Measurements from ENCODE around the gene CR2. TPM values are rescaled to one million over a fixed set of nuclear protein-coding genes. Genes with fewer than 3 reads are reported as not detected.

The CR2 gene
- total RNA-seq, 1 donor = 0.54 TPM

DNA sequence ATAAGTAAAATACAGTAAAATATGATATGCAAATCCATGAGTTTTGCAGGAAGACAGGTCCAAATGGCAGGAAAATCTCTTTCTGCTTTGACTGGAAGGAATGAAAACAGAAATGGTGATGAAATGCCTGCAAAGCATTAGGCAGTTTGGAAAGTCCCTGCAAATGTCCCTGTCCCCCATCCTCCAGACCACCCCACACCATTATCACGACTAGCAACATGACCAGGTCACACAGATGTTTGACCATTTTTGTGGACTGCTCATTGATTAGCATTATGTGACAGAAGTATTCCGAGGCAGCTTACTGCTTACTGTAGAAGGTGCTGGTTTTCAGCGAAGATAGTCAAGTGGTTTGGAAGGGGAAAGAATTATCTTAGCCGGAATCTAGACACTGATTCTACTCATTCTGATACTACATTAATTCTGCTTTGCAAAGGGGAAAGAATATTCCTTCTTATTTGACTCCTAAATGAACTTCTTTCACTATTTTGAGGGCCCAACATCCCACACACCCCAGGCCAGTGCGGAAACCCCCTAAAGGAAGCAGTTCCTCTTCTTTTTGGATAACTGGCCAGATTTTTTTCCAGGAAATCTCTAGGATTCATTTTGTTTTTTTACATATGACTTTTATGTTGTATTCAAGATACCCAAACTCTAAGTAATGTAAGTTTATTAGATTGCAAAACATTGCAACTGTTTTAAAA, 9.5 kb upstream of the CR2 start:
- DNase-seq (ENCODE audit: low read depth in 2 of 3, low spot score in 2 of 3) = no peak

DNA sequence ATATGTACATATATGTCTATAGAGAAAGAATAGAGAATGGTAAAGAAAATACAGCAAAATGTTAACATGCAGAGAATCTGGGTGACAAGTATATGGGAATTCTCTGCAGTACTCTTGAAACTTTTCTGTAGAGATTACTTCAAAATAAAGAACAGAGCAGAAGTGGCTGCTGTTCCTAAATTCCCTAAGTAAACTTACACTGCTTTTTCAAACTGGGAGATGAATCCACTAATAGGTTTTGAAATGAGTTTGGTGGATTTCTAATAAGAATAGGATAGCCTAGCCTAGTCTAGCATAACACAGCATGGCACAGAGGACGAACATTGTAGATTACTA, 450 bp upstream of the CR2 start:
- no peak for DNase-seq (ENCODE audit: low read depth in 2 of 3, low spot score in 2 of 3)

DNA sequence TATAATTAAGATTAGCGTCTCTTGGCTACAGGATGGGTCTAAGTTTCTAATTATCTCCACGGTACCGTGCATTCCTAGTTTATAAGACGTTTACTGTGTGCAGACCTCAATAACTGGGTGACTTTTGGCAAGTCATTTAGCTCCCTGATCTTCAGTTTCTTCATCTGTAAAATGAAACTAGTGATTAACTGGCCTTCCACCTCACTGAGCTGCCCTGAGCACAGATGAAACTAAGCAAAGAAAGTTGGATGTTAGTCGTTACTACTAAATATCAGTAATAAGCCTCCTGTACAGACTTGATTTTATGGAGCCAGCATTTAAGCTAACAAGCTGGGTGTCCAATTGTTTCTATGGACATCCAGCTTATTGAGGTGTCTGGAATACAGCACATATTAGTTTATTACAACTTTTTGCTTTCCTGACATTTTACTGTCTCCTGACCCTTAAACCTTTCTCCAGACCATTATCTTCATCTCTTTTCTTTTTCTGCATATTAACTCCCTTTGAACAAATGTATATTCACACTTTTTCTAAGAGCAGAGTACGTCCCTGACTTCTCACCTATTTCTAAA, 1.1 kb downstream of the CR2 start:
- no peak for DNase-seq (ENCODE audit: low read depth in 2 of 3, low spot score in 2 of 3)

DNA sequence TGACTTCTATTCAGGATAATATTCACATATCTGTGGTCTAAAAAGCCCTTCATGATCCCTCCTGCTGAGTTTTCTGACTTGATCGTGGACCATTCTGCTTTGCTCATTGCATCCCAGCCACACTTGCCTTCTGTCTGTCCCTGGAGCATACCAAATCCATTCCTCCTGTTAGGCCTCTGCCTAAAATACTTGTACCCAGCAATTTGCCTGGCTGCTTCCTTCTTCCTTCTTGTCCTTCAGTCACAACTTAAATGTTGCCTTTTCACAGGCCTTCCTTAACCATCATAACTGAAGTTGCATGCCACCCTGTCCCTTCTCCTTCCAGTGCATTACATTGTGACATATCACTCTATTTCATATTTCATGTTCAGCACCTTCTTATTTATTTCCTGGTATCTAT, 4.3 kb downstream of the CR2 start:
- no peak for DNase-seq (ENCODE audit: low read depth in 2 of 3, low spot score in 2 of 3)

DNA sequence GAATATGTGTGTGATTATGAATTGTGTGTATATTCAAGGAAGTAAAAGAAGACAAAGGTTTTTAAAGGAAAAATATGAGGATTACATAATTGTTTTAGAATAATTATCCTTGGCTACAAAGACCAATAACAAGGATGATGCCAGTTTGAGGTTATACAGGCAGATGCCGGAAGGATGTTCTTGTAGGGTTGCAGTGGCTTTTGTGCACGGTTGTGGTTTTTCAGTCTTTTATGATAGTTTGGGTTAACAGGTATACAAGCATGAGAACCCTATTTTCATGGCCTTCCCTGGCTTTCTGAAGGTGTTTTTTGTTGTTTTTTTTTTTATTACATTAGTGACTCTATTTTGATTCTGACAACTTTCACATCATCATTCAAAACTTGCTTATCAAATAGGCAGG, 4.9 kb downstream of the CR2 start:
- no peak for DNase-seq (ENCODE audit: low read depth in 2 of 3, low spot score in 2 of 3)

DNA sequence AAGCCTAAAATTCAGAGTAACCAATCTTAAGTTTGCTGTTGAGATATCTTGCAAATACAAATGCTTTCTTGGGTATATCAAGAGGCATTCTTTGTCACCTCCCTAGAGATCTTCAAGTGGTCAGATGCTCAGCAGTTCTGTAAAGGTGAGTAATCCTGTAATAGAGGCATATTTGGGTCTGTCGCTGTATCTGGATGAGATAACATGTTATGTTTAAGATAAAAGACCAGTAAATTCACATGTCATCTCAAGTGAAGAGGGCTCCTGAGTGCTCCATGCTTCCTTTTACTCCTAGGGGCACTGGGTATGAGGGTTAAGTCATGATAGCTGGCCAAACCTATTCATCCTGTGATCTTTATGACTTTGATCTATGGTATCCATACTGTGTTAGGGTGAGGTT, 7.5 kb downstream of the CR2 start:
- DNase-seq (ENCODE audit: low read depth in 2 of 3, low spot score in 2 of 3) = no peak

DNA sequence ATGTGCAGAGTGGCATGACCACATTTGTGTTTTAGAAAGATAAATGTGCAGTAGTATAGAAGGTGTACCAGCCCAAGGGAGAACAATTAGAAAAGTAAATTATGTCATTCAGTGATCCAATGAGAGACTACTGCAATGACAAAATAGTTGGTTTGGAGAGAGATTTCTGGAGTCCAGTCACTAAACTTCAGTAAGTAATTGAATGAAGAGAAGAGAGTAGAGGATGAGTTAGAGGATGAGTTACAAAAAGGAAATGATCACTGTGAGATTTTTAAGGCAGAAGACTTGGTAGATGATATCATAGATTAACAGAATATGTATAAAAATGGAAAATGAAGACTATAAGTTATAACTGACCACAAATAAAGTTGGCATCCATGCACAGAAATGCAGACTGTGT, 8.4 kb downstream of the CR2 start:
- no peak for DNase-seq (ENCODE audit: low read depth in 2 of 3, low spot score in 2 of 3)

DNA sequence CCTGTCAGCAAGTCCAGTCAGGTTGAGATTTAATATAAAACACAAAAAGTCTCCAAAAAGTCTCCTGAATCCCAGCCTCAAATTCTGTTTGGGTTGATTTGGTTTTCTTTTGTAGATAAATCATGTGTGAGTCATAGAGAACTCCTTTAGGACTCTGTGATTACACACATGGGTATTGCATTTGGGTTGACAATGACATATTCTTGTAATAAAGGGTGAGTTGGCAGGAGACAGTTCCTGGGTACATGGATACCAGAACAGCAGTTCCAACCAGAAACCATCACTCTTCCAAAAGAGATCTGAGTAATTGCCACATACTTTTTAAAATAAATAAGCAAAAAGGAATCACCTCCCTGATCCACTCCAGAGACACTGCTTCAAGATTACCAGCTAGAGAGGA, 8.9 kb downstream of the CR2 start:
- DNase-seq (ENCODE audit: low read depth in 2 of 3, low spot score in 2 of 3) = no peak

DNA sequence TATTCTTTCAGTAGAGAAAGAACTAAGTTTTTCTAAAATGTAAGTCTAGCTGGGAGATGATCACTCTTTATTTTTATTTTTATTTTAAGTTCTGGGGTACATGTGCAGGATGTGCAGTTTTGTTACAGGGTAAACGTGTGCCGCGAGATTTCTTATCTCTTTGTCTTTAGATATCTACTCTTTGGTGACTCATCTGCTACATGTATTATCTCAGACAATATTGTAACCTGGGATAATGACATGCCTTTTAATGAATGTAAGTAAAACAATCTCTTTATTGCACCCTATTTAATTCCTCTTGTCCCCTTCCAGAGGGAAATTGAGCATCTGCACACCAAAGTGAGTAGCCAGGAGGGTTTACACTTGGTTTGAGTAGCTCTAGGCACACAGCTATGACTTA, 9.4 kb downstream of the CR2 start:
- no peak for DNase-seq (ENCODE audit: low read depth in 2 of 3, low spot score in 2 of 3)

DNA sequence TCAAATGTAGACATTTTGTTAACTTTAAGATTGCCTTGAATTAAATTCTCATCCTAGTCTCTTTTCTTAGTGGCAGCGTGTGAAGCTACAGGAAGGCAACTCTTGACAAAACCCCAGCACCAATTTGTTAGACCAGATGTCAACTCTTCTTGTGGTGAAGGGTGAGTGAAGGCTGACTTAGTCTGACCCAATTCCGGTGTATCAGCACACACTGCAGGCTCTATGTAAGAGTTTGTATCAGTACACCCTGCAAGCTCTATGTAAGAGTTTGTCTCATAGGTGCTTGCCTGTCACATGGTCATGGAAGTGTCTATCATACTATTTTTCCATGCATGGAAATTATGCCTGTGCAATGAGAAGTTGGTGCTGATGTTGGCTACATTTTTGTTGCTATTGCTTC, 16.8 kb downstream of the CR2 start:
- no peak for DNase-seq (ENCODE audit: low read depth in 2 of 3, low spot score in 2 of 3)

DNA sequence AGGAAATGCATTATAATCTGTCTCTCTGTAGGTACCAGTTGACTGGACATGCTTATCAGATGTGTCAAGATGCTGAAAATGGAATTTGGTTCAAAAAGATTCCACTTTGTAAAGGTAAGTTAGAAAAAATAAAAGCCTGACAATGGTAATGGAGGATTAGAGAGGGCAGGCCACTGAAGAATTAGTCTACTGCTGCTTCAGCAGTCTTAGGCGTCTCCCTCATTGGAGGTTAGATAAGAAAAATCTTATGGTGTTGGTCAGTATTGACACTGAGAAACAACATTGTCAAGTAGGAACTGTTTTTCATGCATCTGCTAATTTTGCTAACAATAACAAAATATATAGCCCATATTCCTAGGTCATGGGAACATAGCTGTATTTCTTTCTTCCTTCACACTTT, 20.1 kb downstream of the CR2 start:
- DNase-seq (ENCODE audit: low read depth in 2 of 3, low spot score in 2 of 3) = no peak

DNA sequence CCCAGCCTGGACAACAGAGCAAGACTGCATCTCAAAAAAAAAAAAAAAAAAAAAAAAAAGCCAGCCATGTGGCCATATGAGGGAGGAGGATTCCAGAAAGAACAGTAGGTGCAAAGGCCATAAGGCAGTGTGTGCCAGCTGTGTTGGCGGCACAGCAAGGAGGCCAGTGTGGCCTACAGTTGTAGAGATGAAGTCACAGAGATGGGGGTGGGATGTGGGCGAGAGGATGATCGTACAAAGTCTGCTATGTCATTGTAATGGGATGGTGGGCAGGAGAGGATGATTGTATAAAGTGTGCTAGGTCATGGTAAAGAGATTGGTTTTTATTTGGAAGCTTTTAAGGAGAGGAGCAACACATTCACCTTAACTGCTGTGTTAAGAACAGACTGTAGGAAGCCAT, 32.1 kb downstream of the CR2 start:
- no peak for DNase-seq (ENCODE audit: low read depth in 2 of 3, low spot score in 2 of 3)

DNA sequence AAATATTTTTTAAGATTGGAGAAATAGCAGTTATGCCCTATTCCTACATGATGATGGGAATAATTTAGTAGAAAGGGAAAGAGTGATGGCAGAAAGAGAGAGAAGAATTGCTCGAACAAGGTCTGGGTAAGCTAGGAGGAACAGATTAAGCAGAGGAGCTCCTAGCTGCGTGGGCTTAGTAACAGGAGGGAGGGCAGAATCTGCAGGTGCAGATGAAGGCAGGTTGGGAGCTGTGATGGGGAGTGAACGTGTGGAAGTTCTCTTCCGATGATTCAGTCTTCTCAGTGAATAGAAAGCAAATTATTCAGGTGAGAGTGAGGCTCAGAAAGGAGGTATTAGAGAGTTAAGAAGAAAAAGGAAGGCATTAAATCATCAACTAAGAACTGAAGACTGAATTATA, 33.5 kb downstream of the CR2 start:
- DNase-seq (ENCODE audit: low read depth in 2 of 3, low spot score in 2 of 3) = no peak

DNA sequence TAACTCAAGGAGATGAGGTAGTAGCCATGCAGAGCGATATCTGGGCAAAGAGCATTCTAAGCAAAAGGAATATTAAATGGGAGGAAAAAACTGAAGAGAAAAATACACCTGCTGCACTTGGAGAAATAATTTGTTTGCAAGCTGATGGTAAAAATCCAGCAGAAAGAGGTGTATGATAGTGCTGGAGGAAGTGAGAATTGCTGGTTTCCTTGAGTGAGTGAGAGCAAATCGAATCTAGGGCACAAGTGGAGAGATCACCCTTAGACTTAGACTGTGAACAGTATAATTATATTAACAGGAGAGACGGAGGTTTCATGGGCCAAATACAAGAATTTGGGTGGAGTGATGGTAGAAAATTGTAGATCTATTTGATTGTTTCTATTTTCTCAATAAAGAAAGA, 39.1 kb downstream of the CR2 start:
- no peak for DNase-seq (ENCODE audit: low read depth in 2 of 3, low spot score in 2 of 3)

DNA sequence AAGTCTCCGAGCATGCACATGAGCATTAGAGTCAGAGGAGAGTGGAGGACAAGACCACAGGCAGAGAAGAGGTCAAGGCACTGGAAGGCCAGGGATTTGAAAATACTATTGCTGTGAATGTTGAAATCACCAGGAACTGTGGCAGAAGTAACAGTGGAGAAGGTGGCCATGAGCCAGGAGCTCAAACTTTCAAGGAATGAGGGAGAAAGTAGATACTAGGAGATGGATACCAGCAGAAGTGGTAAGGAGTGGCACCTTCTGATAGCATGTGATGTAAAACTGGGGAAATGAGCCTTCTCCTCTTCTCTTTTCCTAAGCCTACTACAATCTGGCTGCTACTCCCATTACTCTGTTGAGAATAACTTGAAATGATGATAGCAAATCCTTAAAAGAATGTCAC, 40.0 kb downstream of the CR2 start:
- DNase-seq (ENCODE audit: low read depth in 2 of 3, low spot score in 2 of 3) = no peak

DNA sequence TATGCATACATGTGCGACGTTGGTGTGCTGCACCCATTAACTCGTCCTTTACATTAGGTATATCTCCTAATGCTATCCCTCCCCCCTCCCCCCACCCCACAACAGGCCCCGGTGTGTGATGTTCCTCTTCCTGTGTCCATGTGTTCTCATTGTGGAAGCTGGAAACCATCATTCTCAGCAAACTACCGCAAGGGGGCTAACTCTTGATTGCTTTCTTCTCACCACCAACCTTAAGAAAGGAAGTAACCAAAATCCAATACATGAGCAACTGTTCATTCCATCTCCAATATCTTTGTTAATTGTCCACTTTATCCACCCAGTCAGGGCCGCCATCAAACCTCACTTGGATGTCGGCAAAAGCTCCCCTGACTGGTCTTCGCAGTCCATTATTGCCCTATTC, 41.2 kb downstream of the CR2 start:
- peak in 2 of 3 donors; percentile 17 to 46 for DNase-seq (ENCODE audit: low read depth in 2 of 3, low spot score in 2 of 3)

DNA sequence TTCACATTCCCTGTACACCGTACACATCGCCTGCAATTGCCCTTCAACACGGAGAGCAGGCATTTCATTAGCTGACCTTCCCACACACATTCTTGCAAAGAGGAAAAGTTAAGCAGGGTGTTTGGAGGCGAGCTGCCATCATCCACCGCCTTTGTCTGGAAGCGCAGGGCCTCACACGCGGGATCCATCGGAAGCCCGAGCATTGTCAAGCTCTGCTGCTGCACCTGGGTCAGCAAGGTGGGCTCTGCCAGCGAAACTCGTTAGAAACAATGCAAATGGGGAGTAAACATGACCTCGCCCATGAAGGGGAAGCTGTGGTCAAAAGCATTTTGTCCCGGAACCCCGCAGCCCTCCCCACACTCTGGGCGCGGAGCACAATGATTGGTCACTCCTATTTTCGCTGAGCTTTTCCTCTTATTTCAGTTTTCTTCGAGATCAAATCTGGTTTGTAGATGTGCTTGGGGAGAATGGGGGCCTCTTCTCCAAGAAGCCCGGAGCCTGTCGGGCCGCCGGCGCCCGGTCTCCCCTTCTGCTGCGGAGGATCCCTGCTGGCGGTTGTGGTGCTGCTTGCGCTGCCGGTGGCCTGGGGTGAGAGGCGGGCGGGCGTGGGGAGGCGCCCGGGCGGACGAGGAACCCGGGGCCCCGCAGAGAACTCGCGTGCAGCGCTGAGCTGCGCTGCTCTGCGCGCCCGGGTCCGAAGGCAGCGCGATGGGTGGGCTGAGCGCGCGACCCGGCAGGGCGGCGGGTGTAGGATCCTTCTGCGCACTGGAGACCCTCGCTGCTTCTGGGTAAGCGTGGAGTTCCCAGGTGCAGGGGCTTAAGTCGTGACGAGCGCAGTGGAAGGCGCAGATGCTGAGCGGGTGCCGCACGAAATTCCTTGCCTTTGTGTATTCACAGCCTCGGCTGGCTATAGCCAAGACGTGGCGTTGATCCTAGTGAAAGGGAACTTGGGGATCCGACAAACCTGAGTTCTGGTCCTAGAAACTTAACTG, 42.0 kb downstream of the CR2 start, which contains the start of gene CR1:
CR1 (plus strand) TSS at position 357 of the 992 bp plus-strand sequence; CDS start at position 468, 111 bp downstream.
- peak in 2 of 3 donors; percentile 46 to 62 for DNase-seq (ENCODE audit: low read depth in 2 of 3, low spot score in 2 of 3)

DNA sequence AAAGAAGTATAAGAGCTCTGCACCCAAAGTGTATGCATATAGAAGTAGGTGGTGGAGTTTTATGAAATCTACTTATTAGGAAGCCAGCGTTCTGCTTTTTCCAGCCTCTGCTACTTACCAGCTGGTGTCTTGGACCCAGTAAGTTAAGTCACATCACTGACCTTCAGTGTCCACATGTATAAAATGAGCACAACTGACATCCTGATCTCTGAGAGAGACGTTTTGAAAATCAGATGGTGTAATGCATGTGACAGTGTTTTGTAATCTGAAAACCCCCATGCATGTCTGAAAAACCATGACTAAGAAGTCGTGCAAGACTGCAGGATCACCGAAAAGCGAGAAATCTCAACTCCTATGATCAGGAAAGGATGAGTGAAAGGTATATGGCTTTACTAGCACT, 43.8 kb downstream of the CR2 start:
- no peak for DNase-seq (ENCODE audit: low read depth in 2 of 3, low spot score in 2 of 3)

DNA sequence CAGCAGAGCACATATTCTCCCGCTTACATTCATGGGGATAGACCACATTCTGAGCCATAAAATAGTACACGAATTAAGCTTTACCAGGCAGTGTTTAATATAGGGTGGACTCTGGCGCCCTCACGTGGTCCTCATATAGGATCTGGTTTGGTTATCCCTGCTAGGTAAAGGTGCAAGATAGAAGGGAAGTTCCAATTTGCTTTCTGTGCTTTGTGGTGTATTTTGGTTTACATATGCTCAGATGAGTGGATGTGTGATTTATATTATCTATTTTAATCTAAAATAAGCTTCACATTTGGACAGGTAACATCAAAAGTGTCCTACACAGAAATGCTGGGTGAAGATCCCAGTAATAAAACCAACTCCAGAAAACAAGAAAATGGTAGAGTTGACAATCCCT, 45.4 kb downstream of the CR2 start:
- peak; percentile 37 to 88 (median 77) for DNase-seq (ENCODE audit: low read depth in 2 of 3, low spot score in 2 of 3)

DNA sequence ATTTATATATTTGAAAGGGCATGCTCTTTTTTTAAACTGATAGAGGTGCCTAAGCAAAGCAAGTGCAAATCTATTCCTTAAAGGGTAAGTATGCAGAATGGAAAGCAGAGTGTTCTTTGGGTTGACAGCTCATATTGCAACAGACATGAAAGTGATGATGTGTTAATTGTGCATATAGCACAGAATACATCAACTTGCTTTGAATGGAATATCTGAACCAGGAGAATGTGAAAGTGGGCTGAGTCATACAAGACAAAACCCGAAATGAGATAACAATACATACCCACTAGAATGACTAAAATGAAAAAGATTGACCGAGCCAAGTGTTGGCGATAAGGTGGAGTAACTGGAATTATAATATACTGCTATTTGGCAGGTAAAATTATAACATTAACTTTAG, 46.2 kb downstream of the CR2 start:
- no peak for DNase-seq (ENCODE audit: low read depth in 2 of 3, low spot score in 2 of 3)

DNA sequence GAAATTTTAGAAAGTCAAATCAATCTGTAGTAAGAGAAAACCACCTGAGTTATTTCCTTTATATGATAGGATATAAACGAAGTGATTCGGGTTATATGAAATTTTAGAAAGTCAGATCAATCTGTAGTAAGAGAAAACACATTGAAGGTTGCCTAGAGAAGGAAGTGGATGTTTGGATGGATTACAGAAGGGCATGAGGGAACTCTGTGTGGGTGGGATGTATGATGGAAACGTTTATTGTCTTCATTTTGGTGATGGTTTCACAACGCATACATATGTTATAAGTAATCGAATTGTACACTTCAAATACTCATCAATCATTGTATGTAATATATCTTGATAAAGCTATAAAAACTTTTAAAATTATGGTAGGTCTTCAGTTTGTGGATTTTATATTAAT, 46.9 kb downstream of the CR2 start:
- no peak for DNase-seq (ENCODE audit: low read depth in 2 of 3, low spot score in 2 of 3)

DNA sequence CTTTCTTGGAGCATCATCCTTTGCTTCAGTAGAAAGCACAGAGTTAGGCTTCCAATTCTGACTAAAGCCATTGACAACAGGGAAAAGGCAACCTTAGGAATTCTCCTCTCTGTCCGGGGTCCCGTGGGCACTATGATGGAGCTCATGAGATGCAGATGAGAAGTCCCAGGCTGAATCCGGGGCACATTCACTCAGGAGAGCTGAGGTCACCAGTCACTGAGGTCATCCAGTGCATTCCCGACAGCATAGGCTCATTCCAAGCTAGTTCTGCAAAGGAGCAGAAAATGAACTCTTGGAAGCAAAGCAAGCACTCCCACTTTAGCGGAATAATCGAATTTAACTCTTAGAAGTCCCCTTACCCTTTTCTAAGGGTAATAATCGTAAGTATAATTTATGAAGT, 48.6 kb downstream of the CR2 start:
- DNase-seq (ENCODE audit: low read depth in 2 of 3, low spot score in 2 of 3) = no peak
